Measurements from ENCODE around the gene PRKX.
A peak's percentile ranks its signal among the peaks of the same experiment; 100 is the strongest.
"Not testable (repeated sequence)": the region's sequence is repeated elsewhere in the genome, so short reads cannot be mapped to it uniquely, and the experiment has no call there.

PRKX gene

GRCh38 chrX:3713225-3713936 lies at the start of gene PRKX:
Gene PRKX, minus strand, starts transcription at chrX:3713649. Its CDS starts 396 bp downstream, at chrX:3713253.
- H3K4me3 ChIP-seq (ENCODE audit: low read depth, low read length) = peak within 1 kb of the TSS; percentile 63
- no peak for DNase-seq (ENCODE audit: low read depth)

- H3K4me3 ChIP-seq (ENCODE audit: low read depth, low read length) = no peak overlapping the region
- no peak for DNase-seq (ENCODE audit: low read depth)
Observed at GRCh38 chrX:3763111-3763510, 49.7 kb upstream of the PRKX start.

- no peak overlapping the region for H3K4me3 ChIP-seq (ENCODE audit: low read depth, low read length)
- DNase-seq (ENCODE audit: low read depth) = no peak
Observed at GRCh38 chrX:3757510-3758025, 44.1 kb upstream of the PRKX start.

GRCh38 chrX:3748052-3748559 lies 34.7 kb upstream of the PRKX start:
- no peak overlapping the region for H3K4me3 ChIP-seq (ENCODE audit: low read depth, low read length)
- no peak for DNase-seq (ENCODE audit: low read depth)

GRCh38 chrX:3743801-3744439 lies 30.5 kb upstream of the PRKX start:
- DNase-seq (ENCODE audit: low read depth) = no peak
- H3K4me3 ChIP-seq (ENCODE audit: low read depth, low read length) = no peak overlapping the region

- not testable (repeated sequence) for H3K4me3 ChIP-seq (ENCODE audit: low read depth, low read length); DNase-seq (ENCODE audit: low read depth)
Observed at GRCh38 chrX:3740946-3741345, 27.5 kb upstream of the PRKX start.

- no peak for DNase-seq (ENCODE audit: low read depth)
Observed at GRCh38 chrX:3738509-3738908, 25.1 kb upstream of the PRKX start.

GRCh38 chrX:3736536-3736935 lies 23.1 kb upstream of the PRKX start:
- not testable (repeated sequence) for H3K4me3 ChIP-seq (ENCODE audit: low read depth, low read length); DNase-seq (ENCODE audit: low read depth)

More at GRCh38 chrX:3738509-3738908, 25.1 kb upstream of the PRKX start:
- H3K4me3 ChIP-seq (ENCODE audit: low read depth, low read length) = no peak overlapping the region

- not testable (repeated sequence) for DNase-seq (ENCODE audit: low read depth); H3K4me3 ChIP-seq (ENCODE audit: low read depth, low read length)
Observed at GRCh38 chrX:3735891-3736290, 22.4 kb upstream of the PRKX start.

GRCh38 chrX:3734456-3734855 lies 21.0 kb upstream of the PRKX start:
- not testable (repeated sequence) for DNase-seq (ENCODE audit: low read depth); H3K4me3 ChIP-seq (ENCODE audit: low read depth, low read length)

- no peak for DNase-seq (ENCODE audit: low read depth)
- H3K4me3 ChIP-seq (ENCODE audit: low read depth, low read length) = no peak overlapping the region
Observed at GRCh38 chrX:3733043-3733430, 19.6 kb upstream of the PRKX start.

- DNase-seq (ENCODE audit: low read depth); H3K4me3 ChIP-seq (ENCODE audit: low read depth, low read length): not testable (repeated sequence)
Observed at GRCh38 chrX:3732326-3733042, 19.0 kb upstream of the PRKX start.

GRCh38 chrX:3728454-3728853 lies 15.0 kb upstream of the PRKX start:
- no peak overlapping the region for H3K4me3 ChIP-seq (ENCODE audit: low read depth, low read length)
- DNase-seq (ENCODE audit: low read depth) = no peak

- H3K4me3 ChIP-seq (ENCODE audit: low read depth, low read length); DNase-seq (ENCODE audit: low read depth): not testable (repeated sequence)
Observed at GRCh38 chrX:3723460-3723859, 10.0 kb upstream of the PRKX start.

- DNase-seq (ENCODE audit: low read depth) = no peak
- H3K4me3 ChIP-seq (ENCODE audit: low read depth, low read length) = no peak overlapping the region
Observed at GRCh38 chrX:3717742-3718420, 4.4 kb upstream of the PRKX start.

GRCh38 chrX:3715921-3716320 lies 2.5 kb upstream of the PRKX start:
- no peak overlapping the region for H3K4me3 ChIP-seq (ENCODE audit: low read depth, low read length)
- DNase-seq (ENCODE audit: low read depth) = no peak

- not testable (repeated sequence) for H3K4me3 ChIP-seq (ENCODE audit: low read depth, low read length); DNase-seq (ENCODE audit: low read depth)
Observed at GRCh38 chrX:3714706-3715479, 1.4 kb upstream of the PRKX start.

GRCh38 chrX:3713937-3714434 lies 537 bp upstream of the PRKX start:
- no peak for DNase-seq (ENCODE audit: low read depth)
- peak overlapping the region; percentile 63 for H3K4me3 ChIP-seq (ENCODE audit: low read depth, low read length)

- peak overlapping the region; percentile 63 for H3K4me3 ChIP-seq (ENCODE audit: low read depth, low read length)
- no peak for DNase-seq (ENCODE audit: low read depth)
Observed at GRCh38 chrX:3712870-3713224, 602 bp downstream of the PRKX start.

Measured in skeletal muscle cell (primary cell).